ENCODE results near the gene HSPA9. TPM values are rescaled to one million over a fixed set of nuclear protein-coding genes. Genes with fewer than 3 reads are reported as not detected.

The HSPA9 gene
- total RNA-seq, 1 experiment from 2014 or later, result 537 TPM

DNA sequence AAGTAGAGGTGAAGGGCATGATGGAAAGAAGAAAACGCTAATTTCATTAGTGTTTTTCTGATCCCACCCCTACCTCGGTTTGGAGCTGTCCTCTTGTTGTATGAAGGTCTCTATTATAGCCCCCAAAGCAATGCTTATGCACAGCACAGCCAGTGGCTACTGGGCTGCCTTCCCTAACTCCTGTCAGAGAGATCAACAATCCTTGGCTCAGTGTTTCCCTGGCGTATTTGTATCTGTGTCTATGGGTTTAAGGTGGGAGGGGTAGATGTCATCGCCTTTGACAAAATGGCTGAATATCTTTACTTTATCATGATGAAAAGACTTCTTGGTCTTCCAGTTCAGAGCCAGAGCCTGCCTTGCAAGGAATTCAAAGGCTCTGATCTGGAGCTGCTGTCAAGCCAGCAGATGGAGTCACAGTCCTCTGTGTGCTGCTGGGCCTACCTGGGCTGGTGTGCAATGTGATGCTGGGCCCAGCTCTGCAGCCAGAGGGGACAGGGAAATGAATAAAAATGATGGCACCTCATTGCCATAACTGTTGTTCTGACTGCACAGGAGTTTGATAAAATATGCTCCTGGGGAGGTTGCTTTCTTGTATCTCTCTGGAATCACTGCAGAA lies 20.1 kb upstream of the HSPA9 start:
- CTCF ChIA-PET, result interaction anchor here (0.6 kb wide), 1 partner anchor 130 kb away, joined by 4 read pairs; no protein-coding TSS in a partner anchor

DNA sequence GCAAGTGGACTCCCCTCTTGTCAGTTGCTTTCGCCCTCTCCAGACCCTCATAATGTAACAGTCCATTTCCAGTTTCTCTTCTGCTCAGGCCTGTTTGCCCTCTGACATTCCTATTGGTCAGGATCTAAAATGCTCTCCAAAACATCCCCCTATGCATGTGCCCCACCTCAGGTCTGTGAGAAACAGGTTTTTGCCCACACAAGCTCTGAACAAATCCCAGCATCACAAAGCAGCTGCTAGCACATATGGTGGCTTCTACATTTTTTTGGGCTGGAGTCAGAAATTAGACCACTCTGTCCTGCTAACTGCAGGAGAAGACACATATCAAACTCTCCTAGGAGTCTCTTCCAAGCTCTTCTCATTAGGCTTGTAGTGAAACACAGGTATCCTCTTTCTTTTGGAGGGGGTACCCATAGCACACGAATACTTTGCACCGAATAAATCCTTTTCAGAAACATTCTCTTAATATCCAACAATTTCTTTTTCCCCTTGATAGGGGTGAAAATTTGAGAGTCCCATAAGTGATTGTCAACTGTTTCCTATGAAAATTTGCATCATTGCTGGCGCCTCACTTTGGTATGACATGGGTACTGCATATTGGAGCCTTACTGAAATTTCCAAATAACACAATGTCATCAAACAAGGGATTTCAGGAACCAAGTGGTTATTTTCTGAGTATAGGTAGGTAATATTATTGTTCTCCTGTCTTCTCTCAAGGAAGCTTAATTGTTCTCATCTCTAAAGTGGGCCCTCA lies 19.3 kb upstream of the HSPA9 start:
- ChIA-PET CTCF (interaction anchor here (0.5 to 1.1 kb wide), 2 partner anchors 15 to 609 kb away, joined by 3 to 4 read pairs; no protein-coding TSS in a partner anchor), POLR2A (interaction anchor here (0.7 kb wide), 1 partner anchor 15 kb away, joined by 3 read pairs; no protein-coding TSS in a partner anchor)
- BruUV-seq (replicated peaks), result no TSS peak
- DNase-seq, result no peak
- H3K27me3 ChIP-seq (replicated peaks; ENCODE audit: control insufficient read depth, insufficient read depth, low read length), result no peaks in the 10 kb centered on the region
- Mint-ChIP-seq H3K27me3 (ENCODE audit: insufficient read depth, unreplicated experiment) (no peaks in the 10 kb centered on the region), H3K9me3 (ENCODE audit: unreplicated experiment) (no peaks in the 10 kb centered on the region), H3K4me1 (ENCODE audit: low read depth, unreplicated experiment) (no peaks in the 10 kb centered on the region), H3K27ac (ENCODE audit: unreplicated experiment) (no peak overlapping the region), H3K4me3 (ENCODE audit: unreplicated experiment) (no peak overlapping the region), H3K36me3 (ENCODE audit: insufficient read depth, unreplicated experiment) (no peaks in the 10 kb centered on the region)
- no peaks in the 10 kb centered on the region for H3K9me3 ChIP-seq
- intact Hi-C loops (cut with micrococcal nuclease; ENCODE audit: unreplicated experiment), result loop anchor here (5.0 kb wide), 1 partner anchor 133 kb away; no protein-coding TSS in a partner anchor
- no peak overlapping the region for H3K4me3 ChIP-seq (ENCODE audit: low read depth, low read length)
- no peaks in the 10 kb centered on the region for H3K4me1 ChIP-seq
- TF ChIP-seq, protein P1, sequence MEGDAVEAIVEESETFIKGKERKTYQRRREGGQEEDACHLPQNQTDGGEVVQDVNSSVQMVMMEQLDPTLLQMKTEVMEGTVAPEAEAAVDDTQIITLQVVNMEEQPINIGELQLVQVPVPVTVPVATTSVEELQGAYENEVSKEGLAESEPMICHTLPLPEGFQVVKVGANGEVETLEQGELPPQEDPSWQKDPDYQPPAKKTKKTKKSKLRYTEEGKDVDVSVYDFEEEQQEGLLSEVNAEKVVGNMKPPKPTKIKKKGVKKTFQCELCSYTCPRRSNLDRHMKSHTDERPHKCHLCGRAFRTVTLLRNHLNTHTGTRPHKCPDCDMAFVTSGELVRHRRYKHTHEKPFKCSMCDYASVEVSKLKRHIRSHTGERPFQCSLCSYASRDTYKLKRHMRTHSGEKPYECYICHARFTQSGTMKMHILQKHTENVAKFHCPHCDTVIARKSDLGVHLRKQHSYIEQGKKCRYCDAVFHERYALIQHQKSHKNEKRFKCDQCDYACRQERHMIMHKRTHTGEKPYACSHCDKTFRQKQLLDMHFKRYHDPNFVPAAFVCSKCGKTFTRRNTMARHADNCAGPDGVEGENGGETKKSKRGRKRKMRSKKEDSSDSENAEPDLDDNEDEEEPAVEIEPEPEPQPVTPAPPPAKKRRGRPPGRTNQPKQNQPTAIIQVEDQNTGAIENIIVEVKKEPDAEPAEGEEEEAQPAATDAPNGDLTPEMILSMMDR (IDR thresholded peaks at IDR 0.05; ENCODE audit: insufficient read depth in 1 of 2, low read depth in 1 of 2, low read length in 1 of 2, severe bottlenecking in 1 of 2, unreplicated experiment in 1 of 2), result peak in 1 of 2 experiments; percentile 29
- H3K36me3 ChIP-seq (ENCODE audit: control insufficient read depth, insufficient read depth, low read length), result no peaks in the 10 kb centered on the region

More for the DNA sequence above, 20.1 kb upstream of the HSPA9 start:
- BruUV-seq (replicated peaks), result no TSS peak
- H3K27me3 ChIP-seq (replicated peaks; ENCODE audit: control insufficient read depth, insufficient read depth, low read length), result no peaks in the 10 kb centered on the region
- no peaks in the 10 kb centered on the region for H3K36me3 ChIP-seq (ENCODE audit: control insufficient read depth, insufficient read depth, low read length)
- H3K9me3 ChIP-seq, result no peaks in the 10 kb centered on the region
- Mint-ChIP-seq H3K4me3 (ENCODE audit: unreplicated experiment) (no peak overlapping the region), H3K36me3 (ENCODE audit: insufficient read depth, unreplicated experiment) (no peaks in the 10 kb centered on the region), H3K4me1 (ENCODE audit: low read depth, unreplicated experiment) (no peaks in the 10 kb centered on the region), H3K27ac (ENCODE audit: unreplicated experiment) (no peak overlapping the region), H3K9me3 (ENCODE audit: unreplicated experiment) (no peaks in the 10 kb centered on the region), H3K27me3 (ENCODE audit: insufficient read depth, unreplicated experiment) (no peaks in the 10 kb centered on the region)
- TF ChIP-seq, protein P1 (IDR thresholded peaks at IDR 0.05; ENCODE audit: insufficient read depth in 1 of 2, low read depth in 1 of 2, low read length in 1 of 2, severe bottlenecking in 1 of 2, unreplicated experiment in 1 of 2), result peak in 1 of 2 experiments; percentile 49
- H3K4me3 ChIP-seq (ENCODE audit: low read depth, low read length), result no peak overlapping the region
- intact Hi-C loops (cut with micrococcal nuclease; ENCODE audit: unreplicated experiment), result loop anchor here (5.0 kb wide), 1 partner anchor 132 kb away; no protein-coding TSS in a partner anchor
- no peaks in the 10 kb centered on the region for H3K4me1 ChIP-seq
- peak in 1 of 2 experiments; percentile 34 for DNase-seq
- POLR2A ChIA-PET, result no interaction called here

DNA sequence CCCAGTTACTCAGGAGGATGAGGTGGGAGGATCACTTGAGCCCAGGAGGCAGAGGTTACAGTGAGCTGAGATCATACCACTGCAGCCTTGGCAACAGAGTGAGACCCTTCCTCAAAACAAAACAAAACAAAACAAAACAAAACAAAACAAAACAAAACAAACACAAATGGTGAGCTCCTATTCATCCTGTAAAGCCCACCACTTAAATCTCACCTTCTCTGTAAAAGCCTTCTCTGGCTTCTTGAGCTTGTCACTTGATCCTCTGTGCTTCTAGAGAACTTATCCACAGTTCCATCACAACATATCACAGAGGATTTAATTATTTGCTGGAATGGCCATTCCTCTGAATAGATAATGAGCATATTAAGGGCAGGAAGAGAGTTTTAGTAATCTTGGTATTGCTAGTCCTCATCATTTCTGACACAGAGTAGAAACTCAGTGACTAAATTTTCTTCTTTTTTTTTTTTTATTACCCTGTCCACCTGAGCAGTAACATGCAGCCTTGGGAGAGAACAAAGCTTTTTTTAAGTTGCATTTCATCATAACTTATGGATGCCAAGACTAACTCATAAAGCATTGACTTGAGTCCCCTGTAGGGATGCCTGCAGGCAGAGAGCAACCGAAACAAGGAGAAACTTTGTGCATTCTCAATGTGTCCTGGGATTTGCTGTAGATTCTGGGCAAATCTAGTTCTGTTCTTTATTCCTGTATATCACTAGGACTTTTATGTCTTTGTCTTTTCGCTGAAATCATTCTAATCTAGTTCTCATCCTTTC lies 13.0 kb upstream of the HSPA9 start:
- no TSS peak for BruUV-seq (replicated peaks)
- Histone ChIP-seq H3K4me1 (no peaks in the 10 kb centered on the region), H3K27me3 (replicated peaks; ENCODE audit: control insufficient read depth, insufficient read depth, low read length) (no peaks in the 10 kb centered on the region), H3K36me3 (ENCODE audit: control insufficient read depth, insufficient read depth, low read length) (no peaks in the 10 kb centered on the region), H3K9me3 (no peaks in the 10 kb centered on the region), H3K4me3 (ENCODE audit: low read depth, low read length) (no peak overlapping the region)
- Mint-ChIP-seq H3K4me3 (ENCODE audit: unreplicated experiment) (no peak overlapping the region), H3K9me3 (ENCODE audit: unreplicated experiment) (no peaks in the 10 kb centered on the region), H3K36me3 (ENCODE audit: insufficient read depth, unreplicated experiment) (no peaks in the 10 kb centered on the region), H3K4me1 (ENCODE audit: low read depth, unreplicated experiment) (no peaks in the 10 kb centered on the region), H3K27me3 (ENCODE audit: insufficient read depth, unreplicated experiment) (no peaks in the 10 kb centered on the region), H3K27ac (ENCODE audit: unreplicated experiment) (peak overlapping the region; percentile 9)
- TF ChIP-seq, protein P1 (IDR thresholded peaks at IDR 0.05; ENCODE audit: insufficient read depth in 1 of 2, low read depth in 1 of 2, low read length in 1 of 2, severe bottlenecking in 1 of 2, unreplicated experiment in 1 of 2), result no peak
- ChIA-PET CTCF (no interaction called here), POLR2A (no interaction called here)
- DNase-seq, result no peak
- intact Hi-C loops (cut with micrococcal nuclease; ENCODE audit: unreplicated experiment), result no loop called here
